Amniotic epithelial cell (primary cell): ENCODE measurements around the gene KNTC1.

Experiments
- DNase-seq: peaks from one replicate; pipeline ENCODE4 v3.0.0-alpha.2; 2010; ENCODE audit warnings: low read depth

The KNTC1 gene

DNA sequence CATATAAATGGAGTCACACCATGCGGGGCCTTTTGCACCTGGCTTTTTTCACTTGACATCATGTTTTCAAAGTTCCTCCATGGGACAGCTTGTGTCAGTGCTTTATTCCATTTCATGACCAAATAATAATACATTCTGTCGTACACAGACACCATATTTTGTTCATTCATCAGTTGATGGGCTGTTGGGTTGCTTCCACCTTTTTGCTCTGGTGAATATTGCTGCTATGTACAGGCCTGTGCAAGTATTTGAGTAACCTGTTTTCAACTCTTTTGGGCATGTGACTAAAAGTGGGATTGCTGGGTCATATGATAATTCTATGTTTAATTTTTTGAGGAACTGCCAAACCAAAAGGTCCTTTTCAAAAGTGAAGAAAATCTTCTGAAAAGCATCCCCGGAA lies 129.2 kb downstream of the KNTC1 start:
- DNase-seq, result no peak

- DNase-seq, result peak; percentile 78
Observed at GRCh38 chr12:122659579-122659978, 132.5 kb downstream of the KNTC1 start.

GRCh38 chr12:122661246-122661645 lies 134.2 kb downstream of the KNTC1 start:
- no peak for DNase-seq

- DNase-seq, result no peak
Observed at GRCh38 chr12:122661938-122662337, 134.9 kb downstream of the KNTC1 start.

GRCh38 chr12:122665349-122665748 lies 138.3 kb downstream of the KNTC1 start:
- DNase-seq, result no peak

- no peak for DNase-seq
Observed at GRCh38 chr12:122665759-122666158, 138.7 kb downstream of the KNTC1 start.

DNA sequence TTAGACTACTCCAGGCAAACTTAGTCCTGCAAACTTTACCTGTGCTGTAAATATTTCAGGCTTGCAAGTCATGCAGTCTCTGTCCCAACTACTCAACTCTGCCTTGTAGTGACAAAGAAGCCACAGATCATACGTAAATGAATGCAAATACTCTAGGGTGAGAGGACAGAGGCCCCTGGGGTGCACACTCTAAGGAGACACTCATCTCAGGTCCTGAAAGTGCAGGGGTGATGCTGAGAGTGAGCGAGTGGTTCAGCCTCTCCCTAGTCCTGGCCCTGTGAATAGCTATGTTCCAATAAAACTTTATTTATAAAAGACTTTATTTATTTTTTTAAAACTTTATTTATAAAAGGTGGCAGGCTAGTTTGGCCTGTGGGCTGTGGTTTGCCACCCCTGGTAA lies 141.2 kb downstream of the KNTC1 start:
- no peak for DNase-seq

DNA sequence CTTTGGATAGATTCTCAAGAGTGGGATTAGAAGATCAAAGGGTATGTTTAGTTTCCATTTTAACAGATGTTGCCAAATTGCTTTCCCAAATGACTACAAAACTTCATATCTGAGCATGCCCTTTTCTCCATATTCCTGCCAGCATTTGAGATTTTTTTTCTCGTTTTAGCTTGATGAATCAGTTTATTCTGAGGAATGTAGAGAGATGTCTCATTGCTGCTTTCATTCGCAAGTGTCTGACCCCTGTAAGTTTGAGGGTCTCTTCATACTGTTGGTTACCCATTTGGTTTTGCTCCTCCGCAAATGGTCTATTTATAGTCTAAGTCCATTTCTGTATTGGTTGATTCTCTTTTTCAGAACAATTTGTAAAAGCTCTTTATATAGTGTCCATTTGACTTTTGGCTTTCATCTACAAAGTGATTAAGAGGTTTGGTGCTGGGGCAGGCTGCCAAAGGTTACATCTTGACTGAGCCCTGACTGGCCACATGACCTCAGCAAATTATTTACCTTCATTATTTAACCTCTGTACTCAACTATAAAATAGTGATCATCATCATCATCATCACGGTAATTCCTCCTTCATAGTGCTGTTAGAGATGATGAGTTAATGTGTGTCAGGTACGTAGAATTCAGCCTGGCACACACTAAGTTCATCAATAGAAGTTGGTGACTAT lies 142.5 kb downstream of the KNTC1 start:
- DNase-seq, result peak; percentile 70

DNA sequence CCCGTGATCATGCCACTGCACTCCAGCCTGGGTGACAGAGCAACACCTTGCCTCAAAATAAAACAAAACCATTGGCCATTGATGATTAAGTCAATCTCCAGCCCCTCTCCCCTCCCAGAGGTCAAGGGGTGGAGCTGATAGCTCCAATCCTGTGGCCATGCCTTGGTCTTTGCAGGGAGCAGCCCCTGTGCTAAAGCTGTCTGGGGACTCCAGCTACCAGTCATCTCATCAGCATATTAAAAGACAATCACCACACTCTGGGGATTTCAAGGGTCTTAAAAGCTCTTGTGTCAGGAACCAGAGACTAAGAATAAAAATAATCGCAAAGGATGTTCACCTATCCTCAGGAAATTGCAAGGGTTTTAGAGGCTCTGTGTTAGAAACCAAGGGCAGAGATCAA lies 145.5 kb downstream of the KNTC1 start:
- DNase-seq, result no peak
